Stimulated activated CD4-positive, alpha-beta T cell treated with anti-CD3 and anti-CD28 coated beads, Interleukin-1b, Interleukin-23, amount 100 ng/mL, for 24 hours (primary cell): ENCODE results near the gene CHRNA10.
"Not testable (repeated sequence)": the region's sequence is repeated elsewhere in the genome, so short reads cannot be mapped to it uniquely, and the experiment has no call there.

Experiments
- DNase-seq, 4 experiments: peaks; one replicate each; pipeline ENCODE4 v3.0.0-alpha.2; 2020; ENCODE audit warnings: low read depth in 4 of 4, low spot score in 1 of 4

CHRNA10 gene

DNA sequence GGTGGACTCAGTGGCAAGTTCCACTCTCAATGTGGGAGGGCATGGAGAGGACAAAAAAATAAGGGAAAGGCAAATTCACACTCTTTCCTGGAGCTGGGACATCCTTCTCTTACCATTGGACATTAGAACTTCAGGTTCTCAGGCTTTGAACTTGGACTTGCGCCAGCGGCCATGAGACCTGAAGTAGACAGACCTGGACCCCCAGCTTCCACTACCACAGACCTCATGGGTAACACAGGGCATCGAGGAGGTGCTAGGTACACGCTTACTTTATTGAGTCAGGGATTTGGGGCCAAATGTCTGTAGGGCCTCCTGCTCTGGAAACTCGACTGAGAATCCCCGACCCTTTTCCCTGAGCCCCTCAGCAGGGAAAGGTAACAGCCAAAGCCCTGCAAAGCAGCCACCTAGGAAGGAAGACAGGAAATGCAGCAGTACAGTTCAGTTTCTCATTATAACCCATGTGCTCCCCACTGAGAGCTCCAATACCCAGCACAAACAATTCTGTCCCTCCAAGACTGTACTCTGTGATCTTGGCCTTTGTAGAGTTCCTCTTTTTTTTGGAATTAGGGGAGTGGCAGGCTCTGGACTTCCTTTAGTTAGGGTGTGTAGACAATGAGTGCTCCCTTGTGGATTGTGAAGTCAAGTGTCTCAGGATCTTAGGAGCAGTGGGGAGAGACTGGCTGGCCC lies 5.7 kb downstream of the CHRNA10 start:
- DNase-seq, result no peak

DNA sequence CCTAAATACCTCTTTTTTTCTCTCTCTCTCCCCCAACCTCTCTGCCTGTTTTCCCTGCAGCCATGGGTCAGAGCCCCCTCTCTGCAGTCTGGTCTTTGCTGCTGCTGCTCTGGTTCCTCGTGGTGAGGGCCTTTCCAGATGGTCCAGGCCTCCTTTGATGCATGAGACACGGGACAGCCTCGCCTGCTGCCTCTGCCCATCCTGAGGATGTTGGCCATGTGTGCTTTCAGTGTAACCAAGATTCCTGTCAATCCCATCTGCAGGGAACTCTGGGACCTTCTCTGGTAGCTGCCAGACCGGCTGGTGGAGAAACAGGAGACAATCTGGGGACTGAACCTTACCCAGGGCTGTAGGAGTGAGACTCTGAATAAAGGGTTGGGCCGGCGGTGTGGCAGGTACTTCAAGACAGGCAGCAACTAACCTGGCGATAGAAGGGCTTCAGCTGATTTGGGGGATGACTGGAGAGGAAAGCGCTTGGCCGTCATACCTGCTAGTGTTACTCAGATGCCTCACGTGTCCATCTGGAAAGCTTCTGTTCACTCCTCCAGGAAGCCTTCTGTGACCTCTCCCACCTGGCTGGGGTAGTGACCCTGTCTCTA lies 7.1 kb downstream of the CHRNA10 start:
- no peak for DNase-seq

DNA sequence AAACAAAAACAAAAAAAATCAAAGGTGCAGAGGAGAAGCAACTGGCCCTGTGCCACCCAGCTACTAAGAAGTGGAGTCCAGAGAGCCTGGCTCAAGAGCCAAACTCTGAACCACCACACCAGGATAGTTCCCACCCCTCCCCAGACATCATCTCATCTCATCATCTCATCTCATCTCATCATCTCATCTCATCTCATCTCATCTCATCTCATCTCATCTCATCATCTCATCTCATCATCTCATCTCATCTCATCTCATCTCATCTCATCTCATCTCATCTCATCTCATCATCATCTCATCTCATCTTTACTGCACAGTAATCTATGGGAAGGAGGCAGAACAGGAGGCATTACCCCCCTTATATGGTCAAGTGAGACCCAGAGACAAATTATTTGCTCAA lies 8.3 kb downstream of the CHRNA10 start:
- DNase-seq, result no peak

DNA sequence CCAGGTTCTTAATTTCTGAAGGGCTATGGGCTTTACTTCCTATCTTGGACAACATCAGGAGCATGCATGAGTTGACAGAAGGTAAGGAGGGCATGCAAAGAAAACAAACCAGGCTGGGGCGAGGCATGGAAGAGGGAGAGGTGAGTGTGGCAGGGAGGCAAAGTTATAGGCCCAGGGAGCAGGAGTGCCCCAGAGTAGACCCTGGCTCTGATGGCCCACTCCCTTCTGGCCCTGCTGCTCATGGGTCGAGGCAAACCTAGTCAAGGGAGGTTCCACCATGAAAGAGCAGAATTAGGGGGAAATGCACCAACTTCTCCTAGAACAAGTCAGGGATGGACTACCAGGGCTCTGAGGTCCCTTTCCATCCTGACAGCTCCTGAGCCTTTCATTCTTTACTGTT lies 10.2 kb downstream of the CHRNA10 start:
- DNase-seq, result no peak

DNA sequence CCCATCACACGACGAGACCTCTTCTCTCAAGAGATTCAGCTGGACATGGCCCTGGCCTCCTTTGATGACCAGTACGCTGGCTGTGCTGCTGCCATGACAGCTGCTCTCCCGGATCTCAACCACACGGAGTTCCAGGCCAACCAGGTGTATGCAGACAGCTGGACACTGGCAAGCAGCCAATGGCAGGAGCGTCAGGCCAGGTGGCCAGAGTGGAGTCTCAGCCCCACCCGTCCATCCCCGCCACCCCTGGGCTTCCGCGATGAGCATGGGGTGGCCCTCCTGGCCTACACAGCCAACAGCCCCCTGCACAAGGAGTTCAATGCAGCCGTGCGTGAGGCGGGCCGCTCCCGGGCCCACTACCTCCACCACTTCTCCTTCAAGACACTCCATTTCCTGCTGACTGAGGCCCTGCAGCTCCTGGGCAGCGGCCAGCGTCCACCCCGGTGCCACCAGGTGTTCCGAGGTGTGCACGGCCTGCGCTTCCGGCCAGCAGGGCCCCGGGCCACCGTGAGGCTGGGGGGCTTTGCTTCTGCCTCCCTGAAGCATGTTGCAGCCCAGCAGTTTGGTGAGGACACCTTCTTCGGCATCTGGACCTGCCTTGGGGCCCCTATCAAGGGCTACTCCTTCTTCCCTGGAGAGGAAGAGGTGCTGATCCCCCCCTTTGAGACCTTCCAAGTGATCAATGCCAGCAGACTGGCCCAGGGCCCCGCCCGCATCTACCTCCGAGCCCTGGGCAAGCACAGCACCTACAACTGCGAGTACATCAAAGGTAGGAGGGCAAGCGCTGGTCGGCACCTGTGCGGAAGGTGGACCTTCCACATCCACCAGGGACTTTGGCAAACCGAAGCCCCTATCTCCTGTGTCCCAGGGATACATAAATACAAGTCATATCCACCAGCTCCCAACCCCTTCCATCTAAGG lies 11.3 kb downstream of the CHRNA10 start:
- no peak for DNase-seq

DNA sequence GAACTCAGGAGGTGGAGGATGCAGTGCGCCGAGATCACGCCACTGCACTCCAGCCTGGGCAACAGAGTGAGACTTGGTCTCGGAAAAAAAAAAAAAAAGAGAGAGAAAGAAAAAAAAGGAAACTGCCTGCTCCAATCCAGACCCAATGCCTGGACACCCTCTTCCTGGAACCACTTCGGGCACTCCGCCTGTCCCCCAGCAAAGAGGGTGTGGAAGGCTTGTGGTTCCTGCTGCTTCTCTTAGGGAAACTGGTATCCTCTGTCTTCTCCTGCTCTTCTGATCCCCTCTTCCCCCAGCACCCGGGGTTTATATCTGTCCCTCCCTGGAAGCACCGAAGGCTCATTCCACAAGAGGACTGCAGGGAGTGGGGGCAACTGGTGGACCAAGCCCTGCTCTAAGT lies 12.9 kb downstream of the CHRNA10 start:
- DNase-seq, result no peak

DNA sequence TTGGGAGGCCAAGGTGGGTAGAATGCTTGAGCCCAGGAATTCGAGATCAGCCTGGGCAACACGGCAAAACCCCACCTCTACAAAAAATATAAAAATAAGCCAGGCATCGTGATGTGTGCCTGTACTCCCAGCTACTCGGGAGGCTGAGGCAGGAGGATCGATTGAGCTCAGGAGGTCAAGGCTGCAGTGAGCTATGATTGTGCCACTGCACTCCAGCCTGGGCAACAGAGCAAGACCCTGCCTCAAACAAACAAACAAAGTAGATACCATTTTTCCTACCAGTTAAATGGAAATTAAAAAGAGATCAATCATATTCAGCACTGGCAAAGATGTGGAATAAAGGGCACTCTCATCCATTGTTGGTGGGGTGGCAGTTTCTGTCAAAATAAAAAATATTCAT lies 13.9 kb downstream of the CHRNA10 start:
- not testable (repeated sequence) for DNase-seq

DNA sequence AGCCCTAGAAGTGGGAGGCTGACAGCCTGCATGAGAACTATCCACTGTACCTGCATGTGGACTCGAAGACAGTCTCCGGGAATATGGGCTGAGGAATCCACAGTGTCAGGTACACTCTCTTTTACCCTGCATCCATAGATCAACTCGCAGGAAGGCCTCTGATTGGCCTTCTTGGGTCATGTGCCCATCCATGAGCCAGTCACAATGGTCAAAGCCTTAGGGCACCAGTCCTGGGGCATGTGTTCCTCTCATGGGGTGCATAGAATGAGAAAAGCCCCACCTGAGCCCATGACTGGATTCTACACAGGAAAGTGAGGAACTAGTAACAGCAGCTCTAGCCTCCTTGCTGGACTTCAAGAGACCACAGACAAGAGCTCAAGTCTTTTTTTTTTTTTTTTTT lies 15.6 kb downstream of the CHRNA10 start:
- no peak for DNase-seq

DNA sequence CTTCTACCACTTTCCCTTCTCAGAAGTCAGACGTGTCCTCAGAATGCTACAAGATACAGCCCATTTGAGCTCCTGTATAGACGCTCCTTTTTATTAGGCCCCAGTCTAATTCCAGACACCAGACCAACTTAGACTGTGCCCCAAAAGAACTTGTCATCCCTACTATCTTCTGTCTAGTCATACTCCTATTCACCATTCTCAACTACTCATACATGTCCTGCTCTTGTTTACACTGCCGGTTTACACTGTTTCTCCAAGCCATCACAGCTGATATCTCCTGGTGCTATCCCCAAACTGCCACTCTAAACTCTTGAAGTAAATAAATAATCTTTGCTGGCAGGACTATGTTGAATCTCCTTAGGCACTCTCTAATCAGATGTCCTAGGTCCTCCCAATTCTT lies 18.7 kb downstream of the CHRNA10 start:
- not testable (repeated sequence) for DNase-seq

DNA sequence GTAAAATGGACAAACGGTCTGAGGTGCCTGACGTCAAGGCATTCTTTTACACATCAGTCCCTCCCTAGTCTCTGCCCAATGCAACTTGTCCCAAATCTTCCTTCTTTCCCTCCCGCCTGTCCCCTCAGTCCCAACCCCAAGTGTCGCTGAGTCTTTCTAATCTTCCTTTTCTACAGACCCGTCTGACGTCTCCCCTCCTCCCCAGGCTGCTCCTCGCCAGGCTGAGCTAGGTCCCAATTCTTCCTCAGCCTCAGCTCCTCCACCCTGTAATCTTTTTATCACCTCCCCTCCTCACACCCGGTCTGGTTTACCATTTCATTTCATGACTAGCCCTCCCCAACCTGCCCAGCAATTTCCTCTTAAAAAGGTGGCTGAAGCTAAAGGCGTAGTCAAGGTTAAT lies 21.8 kb downstream of the CHRNA10 start:
- not testable (repeated sequence) for DNase-seq

DNA sequence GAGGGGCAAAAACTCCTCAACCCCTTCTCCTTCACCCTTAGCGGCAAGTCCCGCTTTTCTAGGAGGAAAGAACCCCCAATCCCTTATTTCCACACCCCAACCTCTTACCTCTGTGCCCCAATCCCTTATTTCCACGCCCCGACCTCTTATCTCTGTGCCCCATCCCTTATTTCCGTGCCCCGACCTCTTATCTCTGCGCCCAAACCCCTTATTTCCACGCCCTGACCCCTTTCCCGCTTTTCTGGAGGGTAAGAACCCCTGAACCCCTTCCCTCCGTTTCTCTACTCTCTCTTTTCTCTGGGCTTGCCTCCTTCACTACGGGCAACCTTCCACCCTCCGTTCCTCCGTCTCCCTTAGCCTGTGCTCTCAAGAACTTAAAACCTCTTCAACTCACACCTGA lies 22.3 kb downstream of the CHRNA10 start:
- not testable (repeated sequence) for DNase-seq

DNA sequence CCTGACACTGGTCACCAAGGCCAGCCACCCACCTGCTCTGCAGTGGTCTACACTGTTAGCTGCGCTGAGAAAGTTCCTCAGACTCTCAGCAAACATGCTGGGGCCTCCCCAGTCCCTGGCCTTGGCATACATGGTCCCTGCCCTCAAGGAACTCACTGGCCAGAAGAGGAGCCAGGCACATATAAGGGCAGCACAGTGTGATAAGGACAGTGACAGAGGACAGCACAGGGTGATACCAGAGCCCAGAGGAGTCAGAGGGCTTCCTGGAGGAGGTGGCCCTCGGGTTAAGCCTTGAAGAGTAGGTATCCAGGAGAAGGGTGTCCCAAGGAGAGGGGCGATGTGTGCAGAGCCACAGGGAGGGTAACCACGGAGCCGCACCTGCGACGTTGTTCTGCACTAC lies 25.6 kb downstream of the CHRNA10 start:
- DNase-seq, result no peak

DNA sequence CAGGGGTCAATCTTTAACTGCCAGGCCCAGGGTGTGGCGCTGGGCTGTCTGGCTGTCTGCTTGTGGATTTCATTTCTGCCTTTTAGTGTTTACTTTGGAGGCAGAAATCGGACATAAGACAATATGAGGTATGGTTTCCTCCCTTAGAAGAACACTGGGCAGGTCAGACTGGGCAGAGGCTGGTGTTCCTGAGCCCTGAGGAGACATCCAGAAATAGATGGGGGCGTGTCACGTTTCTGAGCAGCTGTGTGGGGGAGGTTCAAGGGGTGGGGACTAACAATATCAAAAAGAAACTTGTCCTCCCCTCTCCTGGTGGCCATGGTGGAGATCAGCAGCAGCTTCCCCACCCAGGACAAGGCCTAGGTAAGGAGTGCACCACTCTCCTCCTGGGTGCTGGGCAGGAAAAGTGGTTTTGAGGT lies 26.4 kb downstream of the CHRNA10 start, which contains the start of gene ART1:
ART1 (plus strand) TSS at position 312 of the 419 bp plus-strand sequence. CDS start 14,086 bp downstream, outside the sequence.
- no peak for DNase-seq

DNA sequence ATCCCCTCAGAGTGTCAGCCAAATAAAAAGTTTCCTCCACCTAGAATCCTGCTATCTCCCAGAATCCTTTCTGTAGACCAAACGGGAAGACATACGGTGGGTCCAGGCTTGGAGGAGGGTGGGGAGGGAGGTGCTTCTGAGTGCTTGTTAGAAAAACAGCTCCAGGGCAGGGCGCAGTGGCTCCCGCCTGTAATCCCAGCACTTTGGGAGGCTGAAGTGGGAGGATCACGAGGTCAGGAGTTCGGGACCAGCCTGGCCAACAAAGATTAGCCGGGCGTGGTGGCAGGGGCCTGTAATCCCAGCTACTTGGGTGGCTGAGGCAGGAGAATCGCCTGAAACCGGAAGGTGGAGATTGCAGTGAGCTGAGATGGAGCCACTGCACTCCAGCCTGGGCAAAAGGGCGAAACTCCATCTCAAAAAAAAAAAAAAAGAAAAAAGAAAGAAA lies 28.1 kb downstream of the CHRNA10 start:
- not testable (repeated sequence) for DNase-seq

DNA sequence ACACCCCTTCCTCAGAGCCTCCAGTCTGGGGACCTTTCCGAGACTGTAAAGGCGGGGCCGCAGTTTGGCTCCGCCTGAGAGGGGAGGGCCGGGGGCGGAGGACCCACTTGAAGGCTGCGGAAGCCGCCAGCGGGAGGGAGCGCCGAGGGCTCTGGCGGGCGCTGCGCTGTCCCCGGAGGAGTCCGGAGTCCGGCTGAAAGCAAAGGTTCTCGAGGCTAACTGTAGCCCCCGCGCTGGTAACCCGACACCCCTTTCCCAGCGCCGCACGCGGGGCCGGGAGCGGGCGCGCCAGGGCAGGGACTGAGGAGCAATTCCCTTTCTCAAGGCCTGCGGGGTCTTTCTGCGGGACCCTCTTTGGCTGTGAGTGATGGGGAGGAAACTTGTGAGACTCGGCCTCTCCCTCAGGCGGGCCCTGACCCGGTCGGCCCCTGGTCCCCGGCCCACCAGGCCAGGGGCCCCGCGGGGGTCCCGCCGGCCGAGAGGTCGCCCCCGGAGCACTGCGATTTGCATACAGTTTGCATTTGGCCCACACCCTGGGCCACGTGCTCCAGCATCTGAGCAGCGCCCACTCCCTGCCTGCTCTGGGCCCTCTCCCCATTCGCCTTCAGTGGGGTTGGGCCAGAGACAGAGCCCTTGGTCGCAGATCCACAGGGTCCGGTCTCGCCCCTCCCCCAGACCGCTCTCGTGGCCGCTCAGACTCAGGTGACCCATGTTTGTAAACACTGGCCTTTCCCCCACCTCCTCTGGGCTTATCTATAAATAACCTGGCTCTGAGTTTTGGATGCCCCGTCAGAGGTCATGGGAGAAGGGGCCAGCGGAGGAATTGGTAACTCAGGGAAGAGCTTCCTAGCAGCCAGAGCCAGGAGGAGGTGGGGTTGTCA lies 28.9 kb downstream of the CHRNA10 start:
- peak; percentile 30 to 47 (median 40) for DNase-seq

DNA sequence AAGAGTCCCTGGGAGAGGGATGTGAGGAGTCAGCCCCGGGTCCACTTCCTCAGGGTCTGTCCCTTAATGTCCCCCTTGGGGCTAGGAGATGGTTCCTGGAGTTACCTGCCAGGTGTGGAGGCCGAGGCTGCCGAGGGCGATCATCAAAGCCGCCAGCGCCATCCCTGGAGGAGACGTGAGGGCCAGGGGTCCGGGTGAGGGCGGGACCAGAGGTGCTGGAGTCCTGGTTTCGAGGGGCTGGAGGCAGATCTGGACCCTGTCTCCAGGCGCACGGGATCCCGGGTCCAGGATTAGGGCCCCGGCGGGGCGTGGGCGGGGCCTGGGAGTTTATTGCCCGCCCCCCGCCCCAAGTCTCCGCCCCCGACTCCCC lies 29.5 kb downstream of the CHRNA10 start, which contains the start of gene ART5:
ART5 (minus strand) TSS at position 292 of the 370 bp plus-strand sequence; CDS start at position 162, 130 bp downstream.
- DNase-seq, result no peak

DNA sequence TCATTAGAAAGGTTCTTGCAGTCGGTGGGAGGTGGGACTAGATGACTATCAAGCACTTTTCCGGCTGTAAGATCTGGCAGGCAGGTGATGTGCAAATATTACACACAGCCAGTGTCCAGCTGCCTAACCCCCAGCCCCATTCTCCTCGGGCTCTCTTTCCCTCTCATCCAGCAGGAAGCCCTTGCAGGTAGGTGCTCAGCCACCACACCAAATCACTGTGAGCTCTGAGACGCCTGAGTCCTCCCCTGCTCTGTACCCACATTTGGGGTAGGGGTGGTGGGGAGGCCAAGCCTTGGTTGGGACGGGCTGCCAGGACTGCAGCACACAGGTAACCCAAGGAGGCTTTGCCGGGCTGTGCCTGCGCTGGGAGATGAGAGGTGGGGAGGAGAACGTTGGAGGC lies 30.0 kb downstream of the CHRNA10 start:
- no peak for DNase-seq

DNA sequence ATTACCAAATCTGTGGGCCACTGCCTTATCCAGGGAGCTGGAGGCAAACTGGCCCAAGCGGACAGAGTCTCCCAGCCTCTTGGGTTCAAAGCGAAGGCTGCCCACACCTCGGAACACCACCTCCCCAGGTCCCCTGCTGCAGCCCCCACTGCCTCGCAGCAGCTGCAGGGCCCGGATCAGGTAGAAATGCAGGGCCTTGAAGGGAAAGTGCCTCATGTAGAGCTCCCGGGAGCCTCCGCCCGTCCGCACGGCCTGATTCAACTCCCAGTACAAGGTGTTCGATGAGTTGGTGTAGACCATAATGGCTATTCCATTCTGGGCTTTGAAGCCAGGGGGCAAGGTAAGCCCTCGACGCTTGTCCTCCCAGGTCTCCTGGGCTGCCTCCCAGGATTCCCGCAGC lies 31.3 kb downstream of the CHRNA10 start:
- no peak for DNase-seq

DNA sequence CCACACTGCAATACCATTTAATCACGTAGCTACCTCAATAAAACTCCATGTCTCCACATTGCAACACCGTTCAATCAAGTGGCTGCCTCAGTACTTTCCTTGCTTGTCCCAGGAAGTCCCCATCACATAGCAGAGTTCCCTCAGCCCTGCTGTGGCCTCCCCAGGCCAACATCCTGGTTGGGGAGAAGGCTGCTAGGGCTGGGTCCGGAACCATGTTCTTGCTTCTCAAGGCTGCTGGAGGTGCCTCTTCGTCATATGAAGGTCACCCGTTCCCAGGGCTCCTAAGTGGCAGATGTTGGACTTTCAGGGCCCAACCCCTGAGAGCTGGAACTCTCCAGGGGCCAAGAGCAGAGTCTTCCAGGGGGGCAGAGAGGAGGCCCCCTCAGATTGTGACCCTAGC lies 32.7 kb downstream of the CHRNA10 start:
- no peak for DNase-seq

DNA sequence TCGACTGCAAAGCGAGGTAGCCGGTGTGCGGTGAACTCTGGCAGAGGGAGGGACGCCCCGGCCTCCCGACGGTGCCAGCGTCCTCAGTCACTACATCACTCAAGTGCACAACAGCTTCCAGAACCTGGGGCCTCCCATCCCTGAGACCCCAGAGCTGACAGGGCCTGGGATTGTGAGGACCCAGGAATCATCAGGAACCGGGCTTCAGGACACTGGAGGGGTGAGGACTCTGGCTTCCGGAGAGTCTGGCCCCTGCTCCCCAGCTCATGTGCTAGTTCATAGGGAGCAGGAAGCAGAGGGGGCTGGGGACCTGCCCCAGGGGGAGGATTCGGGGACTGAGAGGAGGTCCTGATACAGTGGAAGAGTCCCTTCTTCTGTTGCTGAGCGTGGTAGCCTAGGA lies 34.0 kb downstream of the CHRNA10 start:
- DNase-seq, result no peak
